GM03348 (cell line): ENCODE measurements around the gene TOR4A.

Source experiments
- DNase-seq: peaks from one replicate; pipeline ENCODE4 v3.0.0; 2012; ENCODE audit warnings: low spot score

The TOR4A gene

DNA sequence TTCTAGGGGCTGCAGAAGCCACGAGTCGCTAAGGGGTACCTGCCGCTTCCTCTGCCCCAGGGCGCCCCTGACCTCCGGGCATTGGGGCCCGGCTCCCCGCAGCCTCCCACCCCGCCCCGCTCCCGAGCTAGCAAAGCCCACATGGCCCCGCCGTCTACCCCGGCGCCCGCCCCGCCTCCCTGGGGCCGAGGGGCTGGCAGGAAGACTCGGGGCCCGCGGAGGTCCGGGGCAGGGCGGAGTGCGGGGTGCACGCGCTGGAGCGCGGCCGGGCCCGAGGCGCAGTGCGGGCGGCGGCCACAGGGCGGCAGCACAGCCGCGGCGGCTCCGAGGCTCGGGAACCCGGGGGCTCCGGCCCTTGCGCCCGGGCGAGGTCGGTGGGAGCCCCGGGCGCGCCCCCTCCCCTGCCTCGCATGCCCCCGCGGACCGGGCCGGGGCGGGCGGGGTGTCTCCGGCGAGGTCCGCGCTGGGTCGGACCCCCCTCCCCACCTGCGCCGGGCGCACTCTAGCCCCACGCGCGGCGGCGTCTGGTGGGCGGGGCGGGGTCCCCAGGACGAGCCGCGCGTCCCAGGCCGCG is 17.8 kb downstream of the TOR4A start:
- DNase-seq, result peak; percentile 91

GRCh38 chr9:137295849-137296669 is 18.5 kb downstream of the TOR4A start:
- DNase-seq, result no peak

DNA sequence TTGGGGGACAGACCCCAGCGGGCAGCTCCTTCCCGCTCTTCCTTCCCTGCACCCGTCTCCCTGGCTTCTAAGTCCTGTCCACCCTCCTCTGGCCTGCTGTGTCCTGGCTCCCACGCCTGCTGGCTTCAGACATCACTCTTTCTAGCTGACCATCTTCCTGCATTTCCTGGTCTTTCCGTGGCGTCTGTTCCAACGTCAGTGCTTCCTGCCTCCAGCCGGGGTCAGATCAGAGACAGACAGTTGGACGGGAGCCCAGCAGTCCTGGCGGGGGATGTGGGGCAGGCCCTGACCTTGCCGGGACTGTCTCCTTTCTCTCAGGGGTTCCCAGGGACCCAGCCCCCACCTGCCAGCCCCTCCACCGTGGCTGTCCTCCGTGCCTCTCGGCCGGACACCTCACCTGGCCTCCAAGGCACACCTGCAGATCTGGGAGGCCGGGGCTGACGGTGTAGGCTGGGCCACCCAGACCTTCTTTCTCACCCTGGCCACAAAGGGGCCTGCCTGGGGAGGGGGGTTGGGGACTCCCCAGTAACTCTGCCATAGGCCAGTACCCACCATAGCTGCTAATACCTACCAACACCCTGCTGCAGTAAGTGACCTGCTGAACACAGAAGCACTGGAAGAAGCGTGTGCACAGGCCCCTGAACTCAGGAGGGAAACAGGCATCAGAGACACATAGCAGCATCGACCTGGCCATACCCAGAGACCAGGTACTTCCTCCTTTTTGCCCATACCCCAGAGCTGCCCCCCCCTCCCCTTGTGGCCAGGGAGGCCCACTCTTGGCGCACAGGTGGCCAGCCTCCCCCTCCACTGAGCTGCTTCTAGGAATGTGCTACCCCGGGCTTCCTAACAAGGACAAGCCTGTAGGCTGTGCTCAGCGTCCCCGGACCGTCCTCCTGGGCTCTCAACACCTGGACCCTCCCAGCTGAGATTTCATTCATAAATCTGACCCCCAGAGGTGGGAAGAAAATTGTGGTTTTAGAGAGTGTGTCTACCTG is 19.4 kb downstream of the TOR4A start:
- no peak for DNase-seq

GRCh38 chr9:137297966-137298365 is 20.4 kb downstream of the TOR4A start:
- DNase-seq, result no peak

DNA sequence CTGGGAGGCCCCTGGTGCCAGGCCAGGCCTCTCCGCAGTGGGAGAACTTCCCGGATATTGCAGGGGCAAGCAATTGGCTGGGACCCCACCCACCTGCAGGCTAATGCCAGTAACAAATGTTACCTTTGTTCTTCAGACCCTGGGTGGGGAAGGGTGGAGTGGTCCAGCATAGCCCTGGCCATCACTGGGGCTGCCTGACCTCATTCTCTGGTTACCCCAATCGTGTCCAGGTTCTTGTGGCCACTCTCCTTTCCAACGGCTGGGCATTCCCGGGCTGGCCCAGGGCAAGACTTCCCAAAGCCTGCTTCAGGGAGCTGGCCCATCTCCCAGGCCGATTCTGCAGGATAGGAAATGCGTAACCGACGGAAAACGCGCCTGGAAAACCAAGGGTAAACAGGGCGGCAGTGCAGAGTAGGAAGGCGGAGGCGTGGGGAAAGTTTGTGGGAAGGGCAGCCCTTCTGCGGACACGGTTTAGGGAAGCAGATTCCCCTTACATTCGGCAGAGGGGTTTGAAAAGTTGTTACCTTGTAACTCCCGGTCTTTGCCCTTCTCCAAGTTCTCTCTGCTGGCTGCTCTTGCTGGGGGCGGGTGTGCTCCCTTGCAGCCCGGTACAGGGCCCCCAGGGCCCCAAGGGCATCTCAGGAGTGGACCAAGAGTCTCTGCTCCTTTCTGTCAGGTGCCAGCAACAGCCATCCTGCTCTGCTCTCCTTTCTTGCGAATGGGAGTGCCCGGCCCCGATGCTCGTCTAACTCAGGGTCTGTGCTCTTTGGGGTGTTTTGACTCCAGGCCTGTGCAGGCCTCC is 21.1 kb downstream of the TOR4A start:
- no peak for DNase-seq

- DNase-seq, result no peak
Measured at GRCh38 chr9:137299203-137299565, 21.7 kb downstream of the TOR4A start.

DNA sequence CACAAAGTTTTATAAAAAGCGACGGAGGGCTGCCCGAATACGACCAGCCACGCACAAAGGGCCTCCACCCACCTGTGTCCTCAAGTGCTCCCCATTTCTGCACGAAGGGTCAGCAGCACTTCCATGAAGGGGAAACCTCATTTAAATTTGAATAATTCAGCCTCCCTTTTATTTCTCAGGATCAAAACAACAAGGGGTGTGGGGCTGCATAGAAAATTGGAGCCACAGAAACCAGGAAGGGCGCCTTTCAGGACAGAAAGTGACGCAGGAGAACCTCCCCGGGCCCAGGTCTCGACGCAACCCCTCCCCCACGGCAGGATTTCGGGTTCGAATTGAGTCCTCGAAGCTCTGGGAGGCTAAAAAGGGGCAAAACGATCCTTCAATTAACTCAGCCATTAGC is 22.4 kb downstream of the TOR4A start:
- DNase-seq, result no peak

GRCh38 chr9:137300567-137301080 is 23.1 kb downstream of the TOR4A start:
- no peak for DNase-seq

DNA sequence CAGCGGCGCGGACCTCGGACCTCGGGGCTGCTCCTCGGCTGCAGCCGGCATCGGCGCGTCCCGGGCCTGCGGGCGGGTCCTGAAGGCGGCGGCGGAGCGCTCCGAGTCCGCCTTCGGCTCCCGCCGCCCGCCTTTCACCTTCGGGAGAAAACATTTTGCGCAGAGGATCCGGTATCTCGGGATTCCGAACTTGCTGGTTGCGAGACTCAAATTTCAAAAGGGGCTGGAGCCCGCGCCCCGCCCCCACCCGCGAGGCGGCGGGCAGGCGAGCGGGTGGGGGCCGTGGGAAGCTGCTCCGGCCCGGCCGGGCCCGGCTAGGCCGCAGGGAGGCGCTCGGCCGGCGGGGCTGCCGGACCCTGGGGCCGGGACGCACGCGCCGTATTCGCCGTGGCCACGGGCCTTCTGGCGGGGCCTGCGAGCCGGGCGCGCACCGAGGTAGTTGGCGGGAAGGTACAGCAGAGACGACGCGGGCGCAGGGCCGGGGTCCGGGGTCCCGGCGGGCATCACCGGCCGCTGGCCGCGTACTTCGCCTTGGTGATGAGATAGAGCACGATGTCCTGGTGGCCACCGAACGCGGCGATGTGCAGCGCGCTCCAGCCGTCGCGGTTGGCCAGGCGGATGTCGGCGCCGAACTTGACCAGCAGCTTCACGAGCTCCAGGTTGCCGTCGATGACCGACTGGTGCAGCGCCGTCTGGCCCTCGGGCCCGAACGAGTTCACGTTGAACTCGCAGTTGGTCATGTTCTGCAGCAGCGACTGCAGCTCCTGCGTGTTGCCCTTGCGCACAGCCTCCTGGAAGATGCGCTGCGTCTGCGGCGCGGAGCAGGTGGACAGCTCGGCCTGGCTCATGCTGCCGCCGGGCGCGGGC is 23.8 kb downstream of the TOR4A start:
- peak; percentile 65 for DNase-seq

DNA sequence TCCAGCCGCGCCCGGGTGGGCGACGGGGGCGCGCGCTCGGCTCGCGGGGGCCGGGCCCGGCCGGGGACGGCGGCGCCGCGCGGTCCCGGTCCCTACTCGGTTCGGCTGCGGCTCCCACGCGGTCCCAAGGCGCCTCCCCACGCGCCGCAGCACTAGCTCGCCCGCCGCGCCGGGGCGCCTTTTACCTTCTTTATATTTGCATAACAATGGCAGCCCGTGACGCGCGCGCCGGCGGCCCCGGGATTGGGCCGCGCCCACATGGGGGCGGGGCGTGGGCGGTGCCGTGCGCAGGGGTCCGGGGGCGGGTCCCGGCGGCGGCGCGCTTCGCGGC is 24.6 kb downstream of the TOR4A start, which contains the start of gene NRARP:
TSS of gene NRARP (minus strand) at position 154 of the 331 bp plus-strand sequence. CDS start 343 bp downstream, outside the sequence.
- peak; percentile 95 for DNase-seq

DNA sequence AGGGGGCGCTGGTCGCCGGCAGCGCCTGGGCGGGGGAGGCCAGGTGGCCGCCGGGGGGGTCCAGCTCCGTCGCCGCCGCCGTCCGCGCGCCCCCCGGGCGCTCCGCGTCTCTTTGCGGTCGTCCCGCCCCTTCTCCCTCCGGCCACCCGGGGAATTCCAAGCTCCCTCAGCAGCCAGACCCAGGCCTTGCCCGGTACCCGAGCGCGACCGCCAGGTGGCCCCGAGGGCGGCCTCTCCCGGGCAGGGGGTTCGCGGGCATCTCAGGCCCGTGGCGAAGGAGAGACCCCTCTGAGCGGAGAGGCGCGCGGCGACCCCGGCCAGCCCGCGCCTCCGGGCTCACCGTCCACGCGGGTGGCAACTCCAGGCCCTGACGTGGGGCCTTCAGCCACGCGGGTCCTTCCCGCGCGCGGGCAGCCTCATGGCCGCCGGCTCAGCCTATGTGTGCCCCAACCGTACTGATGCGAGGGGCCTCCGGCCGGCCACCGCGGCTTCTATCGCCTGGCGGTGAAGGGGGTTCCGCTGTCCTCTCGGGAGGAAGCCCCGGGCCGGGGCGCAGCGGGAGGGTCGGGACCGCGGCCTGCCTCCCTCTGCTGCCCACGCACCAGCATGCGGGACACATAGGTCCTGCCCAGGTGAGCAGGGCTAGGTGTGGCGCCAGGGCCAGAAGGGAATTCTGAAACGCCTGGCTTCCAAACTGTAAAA is 25.1 kb downstream of the TOR4A start:
- no peak for DNase-seq

DNA sequence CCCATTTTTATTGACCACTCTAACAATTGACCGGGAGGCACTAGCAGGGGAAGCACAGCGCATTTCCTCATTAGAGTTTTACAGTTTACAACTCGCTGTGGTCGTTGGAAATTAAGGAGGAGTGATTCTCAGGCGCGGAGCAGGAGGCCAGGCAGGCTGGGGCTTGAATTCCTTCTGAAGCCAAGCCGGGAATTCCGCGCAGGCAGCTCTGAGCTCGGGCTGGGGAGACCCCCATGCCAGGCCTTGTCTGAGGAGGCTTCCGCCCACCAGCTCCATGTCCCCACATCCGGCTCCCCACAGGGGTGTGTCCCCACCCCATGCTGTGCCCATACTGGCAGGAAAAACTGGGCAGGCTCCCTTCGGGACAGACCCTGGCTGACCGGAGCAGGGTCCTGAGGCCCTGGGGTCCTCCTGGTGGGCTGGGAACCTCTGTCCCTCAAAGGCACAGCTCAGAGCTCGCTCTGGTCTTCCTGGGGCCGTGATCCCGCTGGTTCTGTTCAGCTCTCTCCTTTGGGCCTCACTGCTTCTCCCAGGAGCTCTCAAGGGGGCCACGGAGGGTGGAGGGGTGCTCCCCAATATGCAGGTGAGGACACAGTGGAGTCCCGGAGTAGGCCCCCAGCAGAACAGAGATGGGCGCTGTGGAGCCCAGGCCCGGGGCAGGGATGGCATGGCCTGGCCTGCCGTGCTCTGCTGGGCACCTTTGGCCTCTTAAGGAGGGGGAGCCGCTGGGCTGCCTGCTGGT is 25.8 kb downstream of the TOR4A start:
- DNase-seq, result no peak

DNA sequence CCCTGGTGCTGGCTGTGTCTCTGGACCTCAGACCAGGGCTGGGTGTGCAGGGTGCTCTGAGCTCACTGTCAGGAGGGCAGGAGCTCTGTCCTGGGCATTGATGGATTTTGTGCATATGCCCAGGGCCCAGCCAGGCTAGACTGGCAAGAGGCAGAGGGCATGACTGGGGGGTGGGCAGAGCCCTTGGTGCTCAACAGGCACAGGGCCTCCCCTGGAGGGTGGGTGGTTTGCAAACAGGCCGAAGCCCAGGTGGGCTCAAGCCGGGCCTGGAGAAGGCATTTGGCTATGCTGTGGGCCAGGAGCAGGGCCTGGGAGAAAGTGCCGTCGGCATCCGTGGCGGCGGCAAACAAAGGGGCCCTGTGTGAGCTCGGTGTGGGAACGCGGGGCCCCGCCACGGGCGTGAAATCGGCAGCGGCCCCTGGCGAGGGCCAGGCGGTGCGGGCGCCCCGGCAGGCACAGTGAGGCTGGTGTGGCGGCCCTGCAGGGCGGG is 26.4 kb downstream of the TOR4A start:
- DNase-seq, result no peak

DNA sequence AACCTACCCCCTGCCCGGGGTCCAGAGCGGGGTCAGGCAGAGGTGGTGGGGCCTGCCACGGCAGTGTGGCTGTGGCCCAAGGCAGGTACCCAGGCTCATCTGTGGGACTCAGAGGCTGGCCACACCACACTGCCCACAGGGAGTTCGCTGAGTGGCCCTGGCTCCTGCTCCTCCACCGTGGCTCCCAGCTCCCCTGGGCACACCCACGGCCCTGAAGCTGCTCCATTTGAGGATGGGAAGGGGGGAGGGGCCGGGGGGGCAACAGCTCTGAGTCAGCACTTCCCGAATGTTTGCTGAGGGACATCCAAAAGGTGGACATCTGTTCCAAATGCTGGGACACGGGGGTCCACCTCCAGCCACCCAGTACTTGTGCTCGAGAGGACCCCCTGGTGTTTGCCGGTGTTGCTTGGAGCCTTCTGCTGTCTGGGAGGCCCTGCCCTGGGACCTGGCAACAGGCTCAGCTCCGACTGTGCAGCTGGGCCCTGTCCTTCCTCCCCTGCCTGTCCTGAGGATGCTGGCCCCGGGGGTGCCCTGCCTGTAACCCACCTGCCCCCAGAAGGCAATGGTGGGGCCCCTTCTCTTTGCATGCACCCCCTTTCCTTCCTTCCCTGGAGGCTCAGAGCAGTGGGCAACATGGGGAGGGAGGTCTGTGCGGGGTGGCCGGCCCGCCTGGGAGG is 27.0 kb downstream of the TOR4A start:
- no peak for DNase-seq

DNA sequence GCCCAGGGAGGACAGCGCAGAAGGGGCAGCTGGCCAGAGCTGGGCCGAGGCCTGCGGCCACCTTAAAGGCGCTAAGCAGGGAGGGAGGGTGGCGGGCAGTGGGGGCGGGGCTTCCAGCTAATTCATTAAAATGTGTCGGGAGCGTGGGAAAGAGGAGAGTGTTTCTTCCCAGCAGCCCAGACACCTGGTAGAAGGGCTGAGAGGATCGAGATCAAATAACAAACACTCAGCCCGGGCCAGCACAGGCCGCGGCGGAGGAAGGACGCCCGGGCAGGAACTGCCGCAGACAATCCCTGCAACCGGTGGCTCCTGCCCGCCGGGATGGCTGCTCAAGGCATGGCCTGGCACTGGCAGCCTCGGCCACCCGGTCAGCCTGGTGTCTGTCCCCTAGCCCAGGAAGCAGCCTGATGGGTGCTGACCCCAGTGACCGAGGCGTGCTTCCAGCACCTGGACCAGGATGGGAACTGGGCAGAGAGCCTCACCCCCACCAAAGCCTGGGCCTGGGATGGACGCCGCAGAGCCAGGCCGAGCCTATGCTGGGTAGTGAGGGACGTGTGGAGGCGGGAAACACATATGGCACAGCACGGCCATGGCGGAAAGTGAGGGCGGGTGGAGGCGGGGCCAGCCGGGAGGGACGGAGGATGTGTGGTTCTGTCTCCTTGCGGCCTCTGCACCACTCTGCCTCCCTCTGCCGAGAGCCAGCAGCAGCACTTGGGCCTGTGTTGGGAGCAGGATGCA is 27.7 kb downstream of the TOR4A start:
- DNase-seq, result peak; percentile 72

DNA sequence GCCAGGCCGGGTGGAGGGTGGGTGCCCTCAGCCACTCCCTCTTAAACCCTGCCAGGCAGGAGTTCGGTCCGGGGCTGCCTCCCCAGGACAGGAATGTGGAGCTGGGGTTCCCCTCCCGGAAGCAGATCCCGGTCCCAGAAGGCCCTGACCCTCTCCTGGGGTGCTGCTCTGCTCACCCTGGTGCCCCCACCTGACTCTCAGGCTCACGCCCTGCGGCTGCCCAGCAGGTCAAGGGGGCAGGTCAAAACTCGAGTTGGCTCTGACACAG is 28.2 kb downstream of the TOR4A start:
- DNase-seq, result no peak

DNA sequence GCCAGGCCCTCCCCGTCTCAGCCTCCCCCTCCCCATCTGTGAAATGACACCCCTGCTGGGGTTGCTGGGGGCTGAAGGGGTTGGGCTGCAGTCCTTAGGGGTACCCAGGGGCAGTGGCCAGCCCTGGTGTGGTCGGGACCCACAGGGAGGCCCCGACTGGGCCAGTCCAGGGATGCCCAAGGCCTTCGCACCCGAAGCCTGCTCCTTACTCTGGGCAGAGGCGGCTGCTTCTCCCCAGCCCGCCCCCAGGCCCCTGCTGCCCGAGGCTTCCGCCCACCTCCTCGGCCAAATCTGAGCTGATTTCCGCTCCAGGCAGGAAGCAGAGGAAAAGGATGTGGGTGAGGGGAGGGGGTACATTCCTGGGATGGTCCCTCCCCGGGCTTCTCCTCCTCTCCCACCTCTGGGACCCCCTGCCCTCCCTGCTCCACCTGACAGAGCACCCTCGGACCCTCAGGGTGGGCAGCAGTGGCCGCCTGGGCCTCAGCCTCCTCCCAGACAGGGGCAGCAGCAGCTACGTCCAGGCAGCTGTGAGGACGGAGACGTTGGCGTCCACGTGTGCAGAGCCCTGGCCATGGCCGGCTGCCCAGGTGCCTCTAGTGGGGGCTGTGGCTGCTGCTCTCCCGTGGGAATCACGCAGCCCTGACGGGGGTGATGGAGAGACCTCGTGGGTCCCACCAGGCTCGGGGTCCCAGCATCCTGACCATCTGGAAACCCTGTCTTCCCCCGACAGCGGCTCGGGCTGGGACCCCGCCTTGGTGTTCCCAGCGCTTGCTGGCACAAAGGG is 28.7 kb downstream of the TOR4A start:
- no peak for DNase-seq
